ENCODE measurements around the gene ARHGEF10L.

ARHGEF10L gene

GRCh38 chr1:17629460-17629859 is 90.0 kb downstream of the ARHGEF10L start:
- FAIRE-seq: no peak
- no peak for DNase-seq (ENCODE audit: extremely low spot score, insufficient read length, low read depth)

GRCh38 chr1:17630048-17630830 is 90.7 kb downstream of the ARHGEF10L start:
- FAIRE-seq: no peak
- DNase-seq (ENCODE audit: extremely low spot score, insufficient read length, low read depth): no peak

GRCh38 chr1:17630986-17631385 is 91.5 kb downstream of the ARHGEF10L start:
- DNase-seq (ENCODE audit: extremely low spot score, insufficient read length, low read depth) (no peak), FAIRE-seq (no peak)

GRCh38 chr1:17631410-17631809 is 91.9 kb downstream of the ARHGEF10L start:
- no peak for DNase-seq (ENCODE audit: extremely low spot score, insufficient read length, low read depth)
- FAIRE-seq: no peak

- FAIRE-seq (no peak), DNase-seq (ENCODE audit: extremely low spot score, insufficient read length, low read depth) (no peak)
Observed at GRCh38 chr1:17632106-17632505, 92.6 kb downstream of the ARHGEF10L start.

- FAIRE-seq: no peak
- no peak for DNase-seq (ENCODE audit: extremely low spot score, insufficient read length, low read depth)
Observed at GRCh38 chr1:17632541-17633184, 93.2 kb downstream of the ARHGEF10L start.

GRCh38 chr1:17633654-17634053 is 94.2 kb downstream of the ARHGEF10L start:
- DNase-seq (ENCODE audit: extremely low spot score, insufficient read length, low read depth) (no peak), FAIRE-seq (no peak)

GRCh38 chr1:17635276-17635675 is 95.8 kb downstream of the ARHGEF10L start:
- FAIRE-seq (no peak), DNase-seq (ENCODE audit: extremely low spot score, insufficient read length, low read depth) (no peak)

- FAIRE-seq (no peak), DNase-seq (ENCODE audit: extremely low spot score, insufficient read length, low read depth) (no peak)
Observed at GRCh38 chr1:17635811-17636210, 96.3 kb downstream of the ARHGEF10L start.

- FAIRE-seq (no peak), DNase-seq (ENCODE audit: extremely low spot score, insufficient read length, low read depth) (no peak)
Observed at GRCh38 chr1:17636612-17637011, 97.1 kb downstream of the ARHGEF10L start.

- FAIRE-seq: no peak
- DNase-seq (ENCODE audit: extremely low spot score, insufficient read length, low read depth): no peak
Observed at GRCh38 chr1:17637055-17637454, 97.6 kb downstream of the ARHGEF10L start.

GRCh38 chr1:17639703-17640340 is 100.3 kb downstream of the ARHGEF10L start:
- no peak for DNase-seq (ENCODE audit: extremely low spot score, insufficient read length, low read depth)
- no peak for FAIRE-seq

GRCh38 chr1:17640393-17640792 is 100.9 kb downstream of the ARHGEF10L start:
- DNase-seq (ENCODE audit: extremely low spot score, insufficient read length, low read depth) (no peak), FAIRE-seq (no peak)

GRCh38 chr1:17640975-17641374 is 101.5 kb downstream of the ARHGEF10L start:
- DNase-seq (ENCODE audit: extremely low spot score, insufficient read length, low read depth) (no peak), FAIRE-seq (no peak)

- no peak for DNase-seq (ENCODE audit: extremely low spot score, insufficient read length, low read depth)
- no peak for FAIRE-seq
Observed at GRCh38 chr1:17642169-17642568, 102.7 kb downstream of the ARHGEF10L start.

GRCh38 chr1:17642943-17643342 is 103.4 kb downstream of the ARHGEF10L start:
- FAIRE-seq: no peak

GRCh38 chr1:17643861-17644703 is 104.6 kb downstream of the ARHGEF10L start:
- DNase-seq (ENCODE audit: extremely low spot score, insufficient read length, low read depth): no peak

More at GRCh38 chr1:17642943-17643342, 103.4 kb downstream of the ARHGEF10L start:
- no peak for DNase-seq (ENCODE audit: extremely low spot score, insufficient read length, low read depth)

GRCh38 chr1:17645068-17645911 is 105.8 kb downstream of the ARHGEF10L start:
- FAIRE-seq: no peak
- DNase-seq (ENCODE audit: extremely low spot score, insufficient read length, low read depth): no peak

More at GRCh38 chr1:17643861-17644703, 104.6 kb downstream of the ARHGEF10L start:
- FAIRE-seq: no peak
